ENCODE measurements around the gene PRPF38A.

PRPF38A gene

GRCh38 chr1:52461821-52462220 lies 57.4 kb downstream of the PRPF38A start:
- Histone ChIP-seq H3K27ac (replicated peaks) (no peak overlapping the region), H3K4me3 (replicated peaks; ENCODE audit: insufficient read depth, low read length) (no peak overlapping the region), H3K27me3 (ENCODE audit: insufficient read depth, poor library complexity, severe bottlenecking) (no peaks in the 10 kb centered on the region)
- TF ChIP-seq GABPA (IDR thresholded peaks at IDR 0.05; ENCODE audit: low read depth) (no peak), REST (IDR thresholded peaks at IDR 0.05; ENCODE audit: insufficient replicate concordance, low read depth) (no peak), SPI1 (IDR thresholded peaks at IDR 0.05; ENCODE audit: borderline replicate concordance, low read depth) (no peak), POLR2AphosphoS5 (IDR thresholded peaks at IDR 0.05; ENCODE audit: low read depth) (no peak), CTCF (IDR thresholded peaks at IDR 0.05; ENCODE audit: insufficient read depth, low read length) (no peak)
- DNase-seq (ENCODE audit: low read depth in 1 of 2, low spot score in 1 of 2) = no peak

- DNase-seq (ENCODE audit: low read depth in 1 of 2, low spot score in 1 of 2) = no peak
- TF ChIP-seq POLR2AphosphoS5 (IDR thresholded peaks at IDR 0.05; ENCODE audit: low read depth) (no peak), CTCF (IDR thresholded peaks at IDR 0.05; ENCODE audit: insufficient read depth, low read length) (no peak), SPI1 (IDR thresholded peaks at IDR 0.05; ENCODE audit: borderline replicate concordance, low read depth) (no peak), REST (IDR thresholded peaks at IDR 0.05; ENCODE audit: insufficient replicate concordance, low read depth) (no peak)
- Histone ChIP-seq H3K27me3 (ENCODE audit: insufficient read depth, poor library complexity, severe bottlenecking) (no peaks in the 10 kb centered on the region), H3K27ac (replicated peaks) (no peak overlapping the region), H3K4me3 (replicated peaks; ENCODE audit: insufficient read depth, low read length) (no peak overlapping the region)
Measured at GRCh38 chr1:52463891-52464290, 59.5 kb downstream of the PRPF38A start.

GRCh38 chr1:52469108-52469507 lies 64.7 kb downstream of the PRPF38A start:
- no peak for DNase-seq (ENCODE audit: low read depth in 1 of 2, low spot score in 1 of 2)
- H3K27ac ChIP-seq (replicated peaks) = no peak overlapping the region
- TF ChIP-seq REST (IDR thresholded peaks at IDR 0.05; ENCODE audit: insufficient replicate concordance, low read depth) = no peak

More at GRCh38 chr1:52469108-52469507, 64.7 kb downstream of the PRPF38A start:
- Histone ChIP-seq H3K27me3 (ENCODE audit: insufficient read depth, poor library complexity, severe bottlenecking) (no peaks in the 10 kb centered on the region), H3K4me3 (replicated peaks; ENCODE audit: insufficient read depth, low read length) (no peak overlapping the region)
